Activated CD8-positive, alpha-beta T cell treated with anti-CD3 and anti-CD28 coated beads, Interleukin-2, amount 10 ng/mL, durations not matched to agents 7 days and 5 days (primary cell): ENCODE measurements around the gene ATXN1. TPM values are rescaled to one million over a fixed set of nuclear protein-coding genes. Genes with fewer than 3 reads are reported as not detected.
"Not testable (repeated sequence)": the region's sequence is repeated elsewhere in the genome, so short reads cannot be mapped to it uniquely, and the experiment has no call there.

Experiments used
- ATAC-seq: fragments of 150-1000 bp; cut with Tn5 transposase; one replicate; pipeline ENCODE4 v1.10.0; 2021; ENCODE audit warnings: moderate library complexity
- CTCF ChIA-PET: fragments of 350-600 bp; sonication (Branson Sonifier 250); formaldehyde crosslinking; loops from one replicate; lab custom pipeline; 2021; ENCODE audit warnings: antibody characterized with exemption; lab: Charles Lee
- POLR2A ChIA-PET: fragments of 350-600 bp; sonication (Branson Sonifier 250); formaldehyde crosslinking; loops from one replicate; lab custom pipeline; 2021; ENCODE audit warnings: antibody characterized with exemption; lab: Charles Lee
- DNase-seq: peaks from one replicate; pipeline ENCODE4 v3.0.0-alpha.2; 2020
- H3K27ac Mint-ChIP-seq: one replicate; pipeline ENCODE4 v1.8.0; 2021; ENCODE audit warnings: mild to moderate bottlenecking, mixed read lengths
- H3K27me3 Mint-ChIP-seq: one replicate; pipeline ENCODE4 v1.8.0; 2021; ENCODE audit warnings: low read depth, mixed read lengths
- H3K36me3 Mint-ChIP-seq: one replicate; pipeline ENCODE4 v1.8.0; 2021; ENCODE audit warnings: low read depth, mixed read lengths
- H3K4me1 Mint-ChIP-seq: one replicate; pipeline ENCODE4 v1.8.0; 2021; ENCODE audit warnings: low read depth, mixed read lengths
- H3K4me3 Mint-ChIP-seq: one replicate; pipeline ENCODE4 v1.8.0; 2021; ENCODE audit warnings: mild to moderate bottlenecking, mixed read lengths
- H3K9me3 Mint-ChIP-seq: one replicate; pipeline ENCODE4 v1.8.0; 2022; ENCODE audit warnings: mixed read lengths; ENCODE audit not compliant: insufficient read depth
- total RNA-seq, 2 experiments: library from RNA; stranded (reverse); gene quantifications; one replicate each; pipeline ENCODE4 v1.2.3, GENCODE V29; 2021

The ATXN1 gene
- total RNA-seq, 2 experiments from 2014 or later = 36.7 to 42.9 TPM

DNA sequence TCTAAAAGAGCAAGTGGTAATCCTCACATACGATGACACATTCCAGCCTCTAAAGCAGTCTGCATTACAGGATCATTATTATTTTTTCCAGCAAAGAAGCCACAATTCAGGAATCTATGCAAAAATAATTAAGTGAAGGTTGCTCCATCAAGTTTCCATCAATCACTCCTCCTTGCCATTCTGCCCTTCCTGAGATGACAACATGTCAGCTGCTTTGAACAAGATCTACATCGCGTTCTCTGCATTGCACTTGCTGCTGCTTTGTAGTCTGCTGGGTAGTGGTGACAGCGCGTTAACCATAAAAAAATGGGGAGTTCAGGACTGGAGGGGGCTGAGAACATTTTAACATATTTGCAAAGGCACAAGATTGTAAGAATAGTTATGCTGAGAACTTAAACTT, 375.2 kb downstream of the ATXN1 start:
- Mint-ChIP-seq H3K4me1 (peaks cover 5% of the 10 kb centered on the region), H3K27ac (no peak overlapping the region), H3K36me3 (peaks cover 3% of the 10 kb centered on the region), H3K27me3 (no peaks in the 10 kb centered on the region), H3K4me3 (no peak overlapping the region), H3K9me3 (no peaks in the 10 kb centered on the region)
- ATAC-seq (no peak), DNase-seq (no peak)
- CTCF ChIA-PET = no interaction called here
- POLR2A ChIA-PET = no interaction called here

DNA sequence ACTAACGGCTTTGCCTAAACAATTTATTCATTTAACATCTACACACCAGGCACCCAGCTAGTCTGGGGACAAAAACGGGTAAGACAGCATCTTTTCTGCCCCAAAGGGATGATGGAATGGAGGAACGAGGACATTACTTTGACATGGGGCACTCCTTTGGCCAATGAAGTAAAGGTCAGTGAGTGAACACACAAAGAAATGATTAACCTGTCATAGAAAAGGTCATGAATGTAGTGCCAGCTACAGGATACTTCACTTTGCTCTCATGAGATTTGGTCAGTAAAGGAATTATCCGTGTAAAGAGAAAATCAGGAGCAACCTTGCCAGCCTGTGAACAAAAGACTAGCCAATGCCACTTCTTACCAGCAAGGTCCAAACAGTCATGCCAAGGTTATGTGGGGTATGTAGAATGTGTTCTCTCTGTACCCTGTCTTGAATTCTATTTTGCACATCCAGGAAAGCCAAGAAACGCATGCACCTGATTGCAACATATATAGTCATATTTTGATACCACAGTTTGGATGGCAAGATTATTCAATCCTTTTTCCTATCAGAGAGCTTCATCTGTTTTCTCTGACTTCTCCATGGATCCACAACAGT, 377.6 kb downstream of the ATXN1 start:
- POLR2A ChIA-PET = interaction anchor here (0.8 kb wide), 1 partner anchor 162 kb away, joined by 3 read pairs; no protein-coding TSS in a partner anchor
- Mint-ChIP-seq H3K27ac (no peak overlapping the region), H3K4me3 (no peak overlapping the region), H3K27me3 (no peaks in the 10 kb centered on the region), H3K9me3 (no peaks in the 10 kb centered on the region), H3K4me1 (peaks cover 5% of the 10 kb centered on the region), H3K36me3 (peaks cover 3% of the 10 kb centered on the region)
- DNase-seq = no peak
- CTCF ChIA-PET = interaction anchor here (1.0 to 1.2 kb wide), 2 partner anchors 127 to 379 kb away, joined by 3 to 4 read pairs; no protein-coding TSS in a partner anchor
- no peak for ATAC-seq

DNA sequence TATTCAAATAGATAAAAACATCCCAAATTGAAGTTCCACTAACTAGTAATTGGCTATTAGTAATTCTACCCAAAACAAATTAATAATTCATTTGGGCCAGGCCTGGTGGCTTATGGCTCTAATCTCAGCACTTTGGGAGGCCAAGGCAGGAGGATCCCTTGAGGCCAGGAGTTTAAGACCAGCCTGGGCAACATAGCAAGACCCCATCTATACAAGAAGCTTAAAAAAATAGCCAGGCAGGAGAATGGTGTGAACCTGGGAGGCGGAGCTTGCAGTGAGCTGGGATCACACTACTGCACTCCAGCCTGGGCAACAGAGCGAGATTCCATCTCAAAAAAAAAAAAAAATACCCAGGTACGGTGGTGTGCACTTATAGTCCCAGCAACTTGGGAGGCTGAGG, 379.3 kb downstream of the ATXN1 start:
- H3K9me3 Mint-ChIP-seq, H3K27ac Mint-ChIP-seq, ATAC-seq, H3K4me3 Mint-ChIP-seq, POLR2A ChIA-PET, H3K4me1 Mint-ChIP-seq, H3K36me3 Mint-ChIP-seq, H3K27me3 Mint-ChIP-seq, DNase-seq: not testable (repeated sequence)
- CTCF ChIA-PET = interaction anchor here (1.3 kb wide), 1 partner anchor 389 kb away, joined by 4 read pairs; no protein-coding TSS in a partner anchor

DNA sequence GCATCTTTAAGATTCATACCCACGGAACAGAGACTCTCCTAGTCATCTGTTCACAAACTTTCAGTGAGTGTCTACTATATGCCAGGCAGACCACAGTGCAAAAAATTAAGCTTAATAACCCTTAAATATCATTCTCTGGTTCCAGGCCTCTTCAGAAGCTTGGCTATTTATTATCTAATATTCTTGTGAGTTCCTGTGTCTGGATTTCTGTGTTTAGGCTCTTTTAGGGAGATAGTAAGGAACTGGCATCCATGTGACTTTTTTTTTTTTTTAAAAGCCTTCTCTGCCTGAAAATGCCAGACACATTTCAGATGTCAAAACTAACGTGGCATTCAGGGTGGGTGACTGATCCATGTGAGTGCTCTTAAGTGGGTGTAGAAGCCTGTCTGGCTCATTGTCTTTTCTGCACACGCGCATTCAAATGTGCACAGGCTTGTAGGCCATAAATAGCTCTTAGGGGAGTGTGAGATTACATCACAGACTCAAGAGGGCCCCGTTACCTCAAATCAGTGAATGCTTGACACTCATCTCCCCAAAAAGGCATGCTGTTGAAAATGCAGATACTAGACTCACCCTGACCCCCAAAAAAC, 380.9 kb downstream of the ATXN1 start:
- Mint-ChIP-seq H3K27ac (no peak overlapping the region), H3K27me3 (no peaks in the 10 kb centered on the region), H3K36me3 (peaks cover 7% of the 10 kb centered on the region), H3K4me1 (no peaks in the 10 kb centered on the region), H3K9me3 (no peaks in the 10 kb centered on the region), H3K4me3 (no peak overlapping the region)
- no peak for DNase-seq
- CTCF ChIA-PET = no interaction called here
- POLR2A ChIA-PET = interaction anchor here (0.7 kb wide), 1 partner anchor 199 kb away, joined by 4 read pairs; no protein-coding TSS in a partner anchor
- no peak for ATAC-seq

DNA sequence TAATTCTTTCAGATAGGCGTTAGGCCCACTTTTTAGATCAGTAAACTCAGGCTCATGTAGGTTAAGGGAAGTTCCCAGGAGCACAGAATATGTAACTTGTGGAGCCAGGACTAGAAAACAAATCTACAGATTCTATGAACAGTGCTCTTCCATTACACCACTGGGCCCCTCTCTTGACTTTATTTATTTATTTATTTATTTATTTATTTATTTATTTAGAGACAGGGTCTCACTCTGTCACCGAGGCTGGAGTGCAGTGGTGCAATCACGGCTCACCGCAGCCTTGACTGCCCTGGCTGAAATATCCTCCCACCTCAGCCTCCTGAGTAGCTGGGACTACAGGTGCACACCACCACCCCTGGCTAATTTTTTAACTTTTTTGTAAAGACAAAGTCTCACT, 382.9 kb downstream of the ATXN1 start:
- H3K4me3 Mint-ChIP-seq, H3K27me3 Mint-ChIP-seq, POLR2A ChIA-PET, H3K27ac Mint-ChIP-seq, ATAC-seq, CTCF ChIA-PET, H3K9me3 Mint-ChIP-seq, DNase-seq, H3K4me1 Mint-ChIP-seq, H3K36me3 Mint-ChIP-seq: not testable (repeated sequence)

DNA sequence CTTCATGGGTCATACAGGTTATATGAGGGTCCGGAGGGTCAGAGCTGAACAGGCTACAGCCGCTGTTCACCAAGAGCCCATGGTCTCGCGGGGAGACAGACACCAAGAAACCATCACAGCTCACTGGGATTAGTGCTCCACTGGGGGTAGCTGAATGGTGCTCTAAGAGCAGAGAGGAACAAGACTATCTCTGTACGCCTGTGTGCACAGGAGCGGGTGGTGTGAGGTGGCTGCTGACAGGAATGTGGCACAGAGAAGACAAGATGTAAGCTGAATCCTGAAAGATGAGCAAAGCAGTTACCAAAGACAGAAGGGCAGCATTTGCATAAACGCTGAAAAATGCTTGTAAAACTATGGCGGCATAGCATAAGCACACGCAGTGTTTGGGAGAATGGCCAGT, 383.8 kb downstream of the ATXN1 start:
- ATAC-seq (no peak), DNase-seq (no peak)
- no peaks in the 10 kb centered on the region for H3K9me3 Mint-ChIP-seq
- CTCF ChIA-PET = no interaction called here
- H3K27me3 Mint-ChIP-seq = no peaks in the 10 kb centered on the region
- H3K27ac Mint-ChIP-seq = no peak overlapping the region
- H3K4me1 Mint-ChIP-seq = no peaks in the 10 kb centered on the region
- no peak overlapping the region for H3K4me3 Mint-ChIP-seq
- POLR2A ChIA-PET = no interaction called here
- H3K36me3 Mint-ChIP-seq = peaks cover 7% of the 10 kb centered on the region

DNA sequence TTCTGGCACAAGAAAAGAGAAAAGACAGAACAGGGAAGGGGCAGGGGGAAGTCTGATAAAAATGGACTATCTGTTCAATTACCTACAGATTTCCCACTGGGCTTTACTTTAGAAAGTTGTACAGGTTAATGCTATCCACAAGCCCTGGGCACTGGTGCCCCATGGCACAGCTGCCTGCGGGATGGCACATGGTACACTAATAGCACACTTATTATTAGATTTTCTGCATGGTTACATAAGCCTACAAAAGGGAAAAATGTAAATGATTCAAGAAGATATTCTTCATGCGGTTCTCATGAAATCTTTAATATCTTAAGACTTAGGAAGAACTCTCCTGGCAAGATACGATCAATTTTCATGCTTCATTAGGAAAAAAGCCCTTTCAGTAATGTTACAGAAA, 385.4 kb downstream of the ATXN1 start:
- POLR2A ChIA-PET = no interaction called here
- no peaks in the 10 kb centered on the region for H3K9me3 Mint-ChIP-seq
- no peaks in the 10 kb centered on the region for H3K4me1 Mint-ChIP-seq

DNA sequence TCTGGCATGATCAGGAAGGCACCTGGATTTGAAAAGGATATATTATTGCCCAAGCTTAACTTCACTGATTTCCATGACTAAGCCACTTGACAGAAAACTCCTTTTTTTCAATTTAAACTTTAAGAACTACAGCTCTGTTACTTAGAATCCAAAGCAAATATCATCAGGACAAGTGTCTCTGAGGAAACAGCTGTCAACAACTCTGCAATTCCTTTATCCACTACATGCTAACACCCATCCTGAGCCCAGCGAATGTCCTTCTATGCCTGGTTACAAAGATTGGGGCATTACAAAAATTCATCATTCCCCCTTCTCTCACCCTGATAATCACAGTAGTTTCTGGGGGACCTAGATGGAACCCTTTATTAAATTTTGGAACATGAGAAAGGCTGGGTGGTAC, 386.1 kb downstream of the ATXN1 start:
- ChIA-PET POLR2A (no interaction called here), CTCF (no interaction called here)
- H3K4me3 Mint-ChIP-seq = no peak overlapping the region
- H3K36me3 Mint-ChIP-seq = peaks cover 7% of the 10 kb centered on the region
- H3K27ac Mint-ChIP-seq = no peak overlapping the region
- no peak for DNase-seq
- ATAC-seq = no peak
- no peaks in the 10 kb centered on the region for H3K27me3 Mint-ChIP-seq
- no peaks in the 10 kb centered on the region for H3K4me1 Mint-ChIP-seq
- H3K9me3 Mint-ChIP-seq = no peaks in the 10 kb centered on the region

More for the DNA sequence above, 385.4 kb downstream of the ATXN1 start:
- CTCF ChIA-PET = interaction anchor here (1.0 kb wide), 1 partner anchor 44 kb away, joined by 3 read pairs; no protein-coding TSS in a partner anchor
- Mint-ChIP-seq H3K4me3 (no peak overlapping the region), H3K36me3 (peaks cover 7% of the 10 kb centered on the region), H3K27me3 (no peaks in the 10 kb centered on the region), H3K27ac (no peak overlapping the region)
- DNase-seq = no peak
- no peak for ATAC-seq

DNA sequence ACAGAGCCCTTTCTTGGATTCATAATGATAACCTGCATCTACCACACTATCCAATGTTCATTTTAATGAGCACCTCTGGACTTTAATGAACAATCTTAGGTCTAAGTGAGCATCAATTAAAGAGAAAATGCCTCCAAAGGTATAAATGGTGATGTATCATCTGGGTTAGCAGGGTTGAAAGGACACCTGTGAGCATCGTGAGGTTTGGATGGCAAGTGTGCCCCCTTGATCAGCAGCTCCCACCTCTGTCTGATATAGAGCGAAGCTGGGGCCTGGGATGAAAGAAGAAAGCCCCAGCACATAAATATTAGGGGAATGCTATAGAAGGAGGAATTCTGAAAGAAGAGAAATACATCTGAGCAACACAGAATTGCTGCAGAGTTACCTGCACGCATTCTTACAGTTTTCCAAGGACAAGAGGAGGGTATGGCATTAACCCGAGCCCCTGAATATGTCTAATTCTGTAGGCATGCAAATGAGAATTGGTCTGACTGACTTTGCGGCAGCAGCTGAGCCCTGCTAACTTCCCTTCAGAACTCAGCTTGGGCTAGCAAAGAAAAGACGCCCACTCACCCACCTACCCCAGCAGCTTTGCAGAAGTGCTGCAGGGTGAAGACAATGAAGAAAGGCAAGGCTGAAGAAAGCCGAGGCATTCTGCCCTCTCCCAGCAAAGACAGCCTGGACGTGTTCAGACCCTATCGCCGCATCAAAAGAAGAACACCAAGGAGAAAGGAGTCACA, 386.6 kb downstream of the ATXN1 start:
- Mint-ChIP-seq H3K4me3 (no peak overlapping the region), H3K36me3 (peaks cover 7% of the 10 kb centered on the region), H3K4me1 (no peaks in the 10 kb centered on the region), H3K27me3 (no peaks in the 10 kb centered on the region), H3K9me3 (no peaks in the 10 kb centered on the region), H3K27ac (no peak overlapping the region)
- POLR2A ChIA-PET = no interaction called here
- CTCF ChIA-PET = no interaction called here
- ATAC-seq (no peak), DNase-seq (no peak)

DNA sequence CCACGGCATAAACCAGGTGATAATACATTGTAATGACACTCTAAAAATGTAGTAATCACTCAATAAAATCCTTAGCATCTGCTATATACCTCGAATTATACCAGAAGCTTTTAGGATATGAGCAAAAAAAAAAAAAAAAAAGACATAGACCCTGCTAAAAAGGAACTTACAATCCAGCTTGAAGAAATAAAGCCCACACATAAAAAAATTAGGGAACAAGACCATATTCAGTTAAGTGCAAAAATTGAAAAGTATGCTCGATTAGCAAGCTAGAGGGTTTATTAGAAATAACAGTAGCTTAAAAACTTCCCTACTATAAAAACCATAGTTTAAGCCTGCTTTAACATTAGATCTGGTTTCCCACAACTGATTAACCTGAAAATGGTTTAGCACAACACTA, 387.2 kb downstream of the ATXN1 start:
- no peaks in the 10 kb centered on the region for H3K9me3 Mint-ChIP-seq
- H3K36me3 Mint-ChIP-seq = peaks cover 7% of the 10 kb centered on the region
- H3K27me3 Mint-ChIP-seq = no peaks in the 10 kb centered on the region
- no peak overlapping the region for H3K4me3 Mint-ChIP-seq
- no peaks in the 10 kb centered on the region for H3K4me1 Mint-ChIP-seq
- ATAC-seq (no peak), DNase-seq (no peak)
- CTCF ChIA-PET = no interaction called here
- POLR2A ChIA-PET = no interaction called here
- H3K27ac Mint-ChIP-seq = no peak overlapping the region

DNA sequence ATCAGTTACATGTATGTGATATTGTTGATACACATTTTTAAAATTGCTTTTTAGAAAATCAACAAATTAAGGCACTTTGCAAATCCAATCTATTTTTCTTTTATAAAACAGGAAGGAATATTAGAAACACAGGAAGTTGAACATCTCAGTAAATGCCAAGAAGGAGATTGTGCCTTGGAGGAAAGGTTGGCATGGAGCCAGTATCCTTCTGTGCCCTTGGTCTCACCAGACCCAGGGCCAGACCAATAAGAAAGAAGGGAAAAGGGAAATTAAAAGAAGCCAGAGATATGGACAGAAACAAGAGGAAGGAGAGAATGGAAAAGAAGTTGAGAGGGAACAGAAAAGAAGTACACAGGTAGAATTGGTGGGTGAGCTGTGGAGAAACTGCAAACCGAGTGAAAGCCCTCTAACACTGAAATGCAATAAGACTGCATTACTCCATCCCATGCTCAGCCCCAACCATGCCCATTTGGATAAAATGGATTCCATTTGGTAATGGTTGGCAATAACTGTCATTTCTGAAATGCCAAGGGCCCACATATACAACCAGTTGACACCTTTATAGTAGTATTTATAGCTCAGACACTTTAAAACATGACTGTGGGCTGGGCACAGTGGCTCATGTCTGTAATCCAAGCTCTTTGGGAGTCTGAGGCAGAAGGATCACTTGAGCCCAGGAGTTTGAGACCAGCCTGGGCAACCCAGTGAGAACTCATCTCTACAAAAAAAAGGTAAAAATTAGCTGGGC, 389.1 kb downstream of the ATXN1 start:
- peaks cover 5% of the 10 kb centered on the region for H3K36me3 Mint-ChIP-seq
- H3K27me3 Mint-ChIP-seq = no peaks in the 10 kb centered on the region
- no peaks in the 10 kb centered on the region for H3K4me1 Mint-ChIP-seq
- ChIA-PET CTCF (no interaction called here), POLR2A (no interaction called here)
- H3K9me3 Mint-ChIP-seq = no peaks in the 10 kb centered on the region
- ATAC-seq = no peak
- no peak overlapping the region for H3K27ac Mint-ChIP-seq
- DNase-seq = no peak
- no peak overlapping the region for H3K4me3 Mint-ChIP-seq
